HG02884 (cell line): ENCODE data around the gene DPY30.

Experiments used
- ATAC-seq: cut with Tn5 transposase; IDR thresholded peaks from one replicate; pipeline ENCODE4 v1.9.1; 2021; ENCODE audit warnings: mild to moderate bottlenecking, moderate library complexity; ENCODE audit not compliant: unreplicated experiment

Gene DPY30

DNA sequence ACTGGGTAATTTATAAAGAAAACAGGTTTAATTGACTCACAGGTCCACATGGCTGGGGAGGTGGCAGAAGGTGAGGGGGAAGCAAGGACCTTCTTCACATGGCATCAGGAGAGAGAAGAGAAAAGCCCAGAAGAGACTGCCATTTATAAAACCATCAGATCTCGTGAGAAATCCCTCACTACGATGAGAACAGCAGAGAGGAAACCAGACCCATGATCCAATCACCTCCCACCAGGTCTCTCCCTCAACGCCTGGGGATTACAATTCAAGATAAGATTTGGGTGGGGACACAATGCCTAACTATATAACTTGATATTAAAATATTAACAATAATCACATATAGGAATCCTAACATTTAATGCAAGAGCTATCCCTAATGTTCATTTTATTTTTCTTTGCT is 60.6 kb downstream of the DPY30 start:
- ATAC-seq: no peak

DNA sequence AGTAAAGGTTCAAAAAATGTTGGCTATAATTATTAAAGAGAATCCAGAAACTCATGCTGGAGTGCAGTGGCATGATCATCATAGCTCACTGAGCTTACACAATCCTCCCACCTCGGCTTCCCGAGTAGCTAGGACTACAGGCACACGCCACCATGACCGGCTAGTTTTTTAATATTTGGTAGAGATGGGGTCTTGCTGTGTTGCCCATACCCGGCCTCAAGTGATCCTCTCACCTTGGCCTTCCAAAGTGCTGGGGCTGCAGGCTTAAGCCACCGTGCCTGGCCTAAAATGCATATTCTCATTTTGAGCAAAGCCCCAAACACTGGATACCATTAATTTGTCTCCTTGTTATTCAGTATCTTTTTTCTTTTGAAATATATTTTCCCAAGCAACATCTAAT is 61.2 kb downstream of the DPY30 start:
- no peak for ATAC-seq
